SK-N-SH (cell line): ENCODE results near the gene YJEFN3. TPM values are rescaled to one million over a fixed set of nuclear protein-coding genes. Genes with fewer than 3 reads are reported as not detected.

ENCODE experiments used
- CTCF ChIA-PET: fragments of 300-600, 350-600 bp; formaldehyde crosslinking; extraction: SDS; loops from one replicate; lab custom pipeline; 2021; lab: Yijun Ruan, JAX
- POLR2A ChIA-PET: fragments of 350-600 bp; sonication (Branson Sonifier 250); formaldehyde crosslinking; extraction: SDS; loops from one replicate; lab custom pipeline; 2020; ENCODE audit warnings: antibody characterized with exemption, inconsistent platforms; lab: Yijun Ruan, JAX
- DNase-seq: peaks from one replicate; pipeline ENCODE4 v3.0.0; 2012
- H2AFZ ChIP-seq: fragments of 200-600 bp; sonication (generic); 2 replicates; pipeline ENCODE4 v1.8.1; 2016; ENCODE audit warnings: antibody characterized with exemption, mild to moderate bottlenecking, low read depth
- H3F3A ChIP-seq: fragments of 200-600 bp; sonication (generic); replicated peaks from 2 replicates; pipeline ENCODE3; 2016; ENCODE audit warnings: antibody characterized with exemption, mild to moderate bottlenecking; ENCODE audit not compliant: insufficient read depth
- H3K27ac ChIP-seq, 2 experiments: fragments of 200-500 bp in 1 of 2; fragments of 200-600 bp in 1 of 2; sonication (Bioruptor generic) in 1 of 2; sonication (generic), shearing (Covaris generic) in 1 of 2; 2 replicates each; pipeline versions ENCODE4 v1.5.1 to v1.6.1; 2014 to 2016; ENCODE audit warnings: low read depth in 2 of 2, inconsistent platforms in 1 of 2, low read length in 1 of 2, mild to moderate bottlenecking in 1 of 2, mixed read lengths in 1 of 2
- H3K27me3 ChIP-seq: fragments of 200-600 bp; sonication (generic), shearing (Covaris generic); 2 replicates; pipeline ENCODE4 v1.6.1; 2016; ENCODE audit warnings: mixed run types; ENCODE audit not compliant: insufficient read depth
- H3K36me3 ChIP-seq, 2 experiments: fragments of 200-500 bp in 1 of 2; fragments of 200-600 bp in 1 of 2; sonication (Bioruptor generic) in 1 of 2; sonication (generic) in 1 of 2; replicated peaks in 1 of 2; 2 replicates each; pipeline versions ENCODE3 to v1.5.1; 2014 to 2016; ENCODE audit warnings: low read length in 1 of 2, mild to moderate bottlenecking in 1 of 2; ENCODE audit not compliant: insufficient read depth in 2 of 2, control insufficient read depth in 1 of 2
- H3K4me1 ChIP-seq, 2 experiments: fragments of 200-500 bp in 1 of 2; fragments of 200-600 bp in 1 of 2; sonication (Bioruptor generic) in 1 of 2; sonication (generic), shearing (Covaris generic) in 1 of 2; 2 replicates each; pipeline versions ENCODE4 v1.5.1 to v1.6.1; 2014 to 2016; ENCODE audit warnings: low read depth in 1 of 2, low read length in 1 of 2, mixed run types in 1 of 2; ENCODE audit not compliant: insufficient read depth in 2 of 2, control insufficient read depth in 1 of 2
- H3K4me2 ChIP-seq: fragments of 200-600 bp; sonication (generic), shearing (Covaris generic); 2 replicates; pipeline ENCODE4 v1.6.1; 2017; ENCODE audit warnings: mixed run types
- H3K4me3 ChIP-seq, 2 experiments: fragments of 200-500 bp in 1 of 2; fragments of 200-600 bp in 1 of 2; sonication (Bioruptor generic) in 1 of 2; sonication (generic), shearing (Covaris generic) in 1 of 2; 2 replicates each; pipeline versions ENCODE4 v1.5.1 to v1.8.1; 2014 to 2016; ENCODE audit warnings: low read depth in 2 of 2, inconsistent platforms in 1 of 2, low read length in 1 of 2, mild to moderate bottlenecking in 1 of 2, mixed read lengths in 1 of 2, moderate library complexity in 1 of 2
- H3K79me2 ChIP-seq: fragments of 200-600 bp; sonication (generic); 2 replicates; pipeline ENCODE4 v1.8.1; 2017; ENCODE audit warnings: mild to moderate bottlenecking; ENCODE audit not compliant: insufficient read depth
- H3K9ac ChIP-seq: fragments of 200-600 bp; sonication (generic); 2 replicates; pipeline ENCODE4 v1.6.1; 2017; ENCODE audit warnings: mixed run types
- H3K9me2 ChIP-seq: fragments of 200-600 bp; sonication (generic); 2 replicates; pipeline ENCODE4 v1.6.1; 2017; ENCODE audit warnings: mixed run types
- H3K9me3 ChIP-seq: fragments of 200-600 bp; sonication (generic); 2 replicates; pipeline ENCODE4 v1.6.1; 2017; ENCODE audit warnings: mixed run types, mild to moderate bottlenecking, moderate library complexity
- H4K20me1 ChIP-seq: fragments of 200-600 bp; sonication (generic); 2 replicates; pipeline ENCODE4 v1.6.1; 2017; ENCODE audit warnings: mild to moderate bottlenecking, mixed run types; ENCODE audit not compliant: insufficient read depth
- CHD2 ChIP-seq: fragments of 150-350 bp; IDR thresholded peaks from 2 replicates; pipeline ENCODE4 v1.6.1; 2018; ENCODE audit warnings: low read length; ENCODE audit not compliant: partially characterized antibody
- FOXJ3 ChIP-seq: sonication (generic); formaldehyde crosslinking; IDR thresholded peaks from 2 replicates; pipeline ENCODE4 v1.5.1; 2020; ENCODE audit warnings: mild to moderate bottlenecking, missing genetic modification reagents
- GATA2 ChIP-seq: sonication (generic); formaldehyde crosslinking; IDR thresholded peaks from 2 replicates; pipeline ENCODE4 v1.5.0; 2020; ENCODE audit warnings: mild to moderate bottlenecking, missing genetic modification reagents
- MEF2A ChIP-seq: IDR thresholded peaks from 2 replicates; pipeline ENCODE4 v1.4.0; 2012; ENCODE audit warnings: low read depth, borderline replicate concordance
- MXI1 ChIP-seq: IDR thresholded peaks from 2 replicates; pipeline ENCODE4 v1.6.1; 2012; ENCODE audit warnings: mild to moderate bottlenecking, low read depth, low read length, improper control_type of control experiment
- NRF1 ChIP-seq: IDR thresholded peaks from 2 replicates; pipeline ENCODE4 v1.6.1; 2012; ENCODE audit warnings: low read depth, mild to moderate bottlenecking, low read length
- RFX5 ChIP-seq: IDR thresholded peaks from 2 replicates; pipeline ENCODE4 v1.6.1; 2012; ENCODE audit warnings: mild to moderate bottlenecking, improper control_type of control experiment, low read length
- RXRA ChIP-seq: IDR thresholded peaks from 2 replicates; pipeline ENCODE4 v1.4.0; 2012; ENCODE audit warnings: low read depth, mild to moderate bottlenecking, borderline replicate concordance
- SIN3A ChIP-seq: IDR thresholded peaks from 2 replicates; pipeline ENCODE4 v1.6.1; 2012; ENCODE audit warnings: low read depth, mild to moderate bottlenecking, low read length, moderate library complexity, borderline replicate concordance
- SMC3 ChIP-seq: IDR thresholded peaks from 2 replicates; pipeline ENCODE4 v1.6.1; 2012; ENCODE audit warnings: low read depth, low read length, improper control_type of control experiment
- TAF1 ChIP-seq: IDR thresholded peaks from 2 replicates; pipeline ENCODE4 v1.6.1; 2012; ENCODE audit warnings: low read depth, mild to moderate bottlenecking, low read length, moderate library complexity, borderline replicate concordance
- TCF12 ChIP-seq: IDR thresholded peaks from 2 replicates; pipeline ENCODE4 v1.4.0; 2012
- TEAD4 ChIP-seq: IDR thresholded peaks from 2 replicates; pipeline ENCODE4 v1.4.0; 2012; ENCODE audit warnings: mild to moderate bottlenecking, borderline replicate concordance; ENCODE audit not compliant: insufficient read depth
- WGBS: methylation state at CpG from one replicate; pipeline ENCODE4 v1.1.6; 2017; ENCODE audit warnings: low lambda C conversion rate; 5-methylcytosine and 5-hydroxymethylcytosine counted together
- polyA plus RNA-seq, 3 experiments: library from polyadenylated mRNA; depleted of rRNA; stranded (reverse); fragments of >200 nt; gene quantifications; 2 replicates each; pipeline ENCODE4 v1.2.3, GENCODE V29; 2012
- TF ChIP-seq, protein P1 (sequence below): IDR thresholded peaks from 2 replicates; pipeline ENCODE4; 2012
- TF ChIP-seq, protein P2 (sequence below): IDR thresholded peaks from 2 replicates; pipeline ENCODE4 v1.6.1; 2012; ENCODE audit warnings: mild to moderate bottlenecking, low read depth, low read length, moderate library complexity
- TF ChIP-seq, protein P3 (sequence below): fragments of 200-600 bp; sonication (generic); IDR thresholded peaks from 2 replicates; pipeline ENCODE4 v1.6.1; 2017; ENCODE audit warnings: antibody characterized with exemption, mild to moderate bottlenecking, moderate library complexity
- TF ChIP-seq, protein P4 (sequence below): fragments of 150-350 bp; IDR thresholded peaks from 2 replicates; pipeline ENCODE4 v1.6.1; 2017; ENCODE audit warnings: antibody characterized with exemption, low read length, low read depth, borderline replicate concordance
- TF ChIP-seq, protein P5 (sequence below): IDR thresholded peaks from 2 replicates; pipeline ENCODE4 v1.4.0; 2012; ENCODE audit warnings: low read depth, borderline replicate concordance
- TF ChIP-seq, protein P6 (sequence below): IDR thresholded peaks from 2 replicates; pipeline ENCODE4 v1.4.0; 2012; ENCODE audit warnings: low read depth

YJEFN3 gene
- polyA plus RNA-seq, 1 of the 3 experiments (the other 2 are of a cell fraction), result 7.2 TPM

DNA sequence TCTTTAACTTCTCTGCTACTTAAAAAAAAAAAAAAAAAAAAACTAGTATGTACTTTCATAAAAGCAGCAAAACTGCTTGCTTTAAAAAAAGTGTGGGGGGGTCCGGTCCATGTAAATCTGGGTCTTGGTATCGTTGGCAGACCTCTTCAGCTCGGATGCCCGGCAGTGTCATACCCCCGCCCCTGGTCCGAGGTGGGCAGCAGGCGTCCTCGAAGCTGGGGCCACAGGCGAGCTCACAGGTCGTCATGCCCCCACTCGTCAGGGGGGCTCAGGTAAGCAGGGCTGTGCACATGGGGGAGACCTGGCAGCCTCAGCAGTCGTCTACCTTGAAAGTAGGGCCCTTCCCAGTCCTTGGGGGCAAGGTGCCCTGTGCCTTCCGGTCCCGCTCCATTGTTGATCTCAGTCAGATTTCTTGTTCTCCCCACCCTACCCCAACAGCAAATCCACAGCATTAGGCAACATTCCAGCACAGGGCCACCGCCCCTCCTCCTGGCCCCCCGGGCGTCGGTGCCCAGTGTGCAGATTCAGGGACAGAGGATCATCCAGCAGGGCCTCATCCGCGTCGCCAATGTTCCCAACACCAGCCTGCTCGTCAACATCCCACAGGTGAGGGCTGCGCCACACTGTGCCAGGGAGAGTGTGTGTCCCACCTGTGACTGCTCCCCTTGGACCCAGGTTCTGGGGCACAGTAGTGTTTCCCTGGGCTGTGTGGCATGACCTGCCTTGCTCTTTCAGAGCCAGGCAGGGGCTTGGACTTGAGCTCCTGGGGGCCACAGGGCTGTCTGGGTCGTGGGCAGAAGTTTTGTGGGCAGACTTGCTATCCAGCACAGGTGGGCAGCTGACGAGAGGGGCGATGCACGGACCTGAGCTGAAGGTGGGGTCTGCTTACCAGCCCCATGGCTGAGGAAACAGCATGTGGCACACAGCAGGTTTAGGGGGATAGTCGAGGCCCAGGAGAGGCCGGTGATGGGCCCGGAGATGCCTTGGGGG lies 32.8 kb upstream of the YJEFN3 start:
- H3K27ac ChIP-seq, result no peak overlapping the region
- CTCF ChIA-PET, result interaction anchor here (1.4 kb wide), 1 partner anchor 132 kb away, joined by 7 read pairs; no protein-coding TSS in a partner anchor

More for the DNA sequence above, 32.8 kb upstream of the YJEFN3 start:
- POLR2A ChIA-PET, result interaction anchor here (0.6 kb wide), 1 partner anchor 32 kb away, joined by 5 read pairs; no protein-coding TSS in a partner anchor
- Histone ChIP-seq H3K4me3 (no peak overlapping the region), H2AFZ (no peak overlapping the region), H4K20me1 (no peaks in the 10 kb centered on the region), H3K79me2 (peaks cover 30% of the 10 kb centered on the region), H3F3A (no peaks in the 10 kb centered on the region), H3K27me3 (no peaks in the 10 kb centered on the region), H3K4me1 (no peaks in the 10 kb centered on the region), H3K9me2 (no peaks in the 10 kb centered on the region), H3K4me2 (no peak overlapping the region), H3K9me3 (no peaks in the 10 kb centered on the region), H3K9ac (no peak overlapping the region), H3K36me3 (peaks cover 4 to 58% of the 10 kb centered on the region in 2 experiments)
- no peak for DNase-seq
- WGBS, result 96% methylated on average over 19 of the region's 30 CpGs
- no peak for TF ChIP-seq FOXJ3 (CRISPR knock-in tag)
- TF ChIP-seq, protein P1, sequence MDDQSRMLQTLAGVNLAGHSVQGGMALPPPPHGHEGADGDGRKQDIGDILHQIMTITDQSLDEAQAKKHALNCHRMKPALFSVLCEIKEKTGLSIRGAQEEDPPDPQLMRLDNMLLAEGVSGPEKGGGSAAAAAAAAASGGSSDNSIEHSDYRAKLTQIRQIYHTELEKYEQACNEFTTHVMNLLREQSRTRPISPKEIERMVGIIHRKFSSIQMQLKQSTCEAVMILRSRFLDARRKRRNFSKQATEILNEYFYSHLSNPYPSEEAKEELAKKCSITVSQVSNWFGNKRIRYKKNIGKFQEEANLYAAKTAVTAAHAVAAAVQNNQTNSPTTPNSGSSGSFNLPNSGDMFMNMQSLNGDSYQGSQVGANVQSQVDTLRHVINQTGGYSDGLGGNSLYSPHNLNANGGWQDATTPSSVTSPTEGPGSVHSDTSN, result no peak
- no peak for TF ChIP-seq TEAD4
- TF ChIP-seq TCF12, result no peak
- no peak for TF ChIP-seq SIN3A
- TF ChIP-seq GATA2, result no peak
- TF ChIP-seq RXRA, result no peak
- TF ChIP-seq, protein P2, sequence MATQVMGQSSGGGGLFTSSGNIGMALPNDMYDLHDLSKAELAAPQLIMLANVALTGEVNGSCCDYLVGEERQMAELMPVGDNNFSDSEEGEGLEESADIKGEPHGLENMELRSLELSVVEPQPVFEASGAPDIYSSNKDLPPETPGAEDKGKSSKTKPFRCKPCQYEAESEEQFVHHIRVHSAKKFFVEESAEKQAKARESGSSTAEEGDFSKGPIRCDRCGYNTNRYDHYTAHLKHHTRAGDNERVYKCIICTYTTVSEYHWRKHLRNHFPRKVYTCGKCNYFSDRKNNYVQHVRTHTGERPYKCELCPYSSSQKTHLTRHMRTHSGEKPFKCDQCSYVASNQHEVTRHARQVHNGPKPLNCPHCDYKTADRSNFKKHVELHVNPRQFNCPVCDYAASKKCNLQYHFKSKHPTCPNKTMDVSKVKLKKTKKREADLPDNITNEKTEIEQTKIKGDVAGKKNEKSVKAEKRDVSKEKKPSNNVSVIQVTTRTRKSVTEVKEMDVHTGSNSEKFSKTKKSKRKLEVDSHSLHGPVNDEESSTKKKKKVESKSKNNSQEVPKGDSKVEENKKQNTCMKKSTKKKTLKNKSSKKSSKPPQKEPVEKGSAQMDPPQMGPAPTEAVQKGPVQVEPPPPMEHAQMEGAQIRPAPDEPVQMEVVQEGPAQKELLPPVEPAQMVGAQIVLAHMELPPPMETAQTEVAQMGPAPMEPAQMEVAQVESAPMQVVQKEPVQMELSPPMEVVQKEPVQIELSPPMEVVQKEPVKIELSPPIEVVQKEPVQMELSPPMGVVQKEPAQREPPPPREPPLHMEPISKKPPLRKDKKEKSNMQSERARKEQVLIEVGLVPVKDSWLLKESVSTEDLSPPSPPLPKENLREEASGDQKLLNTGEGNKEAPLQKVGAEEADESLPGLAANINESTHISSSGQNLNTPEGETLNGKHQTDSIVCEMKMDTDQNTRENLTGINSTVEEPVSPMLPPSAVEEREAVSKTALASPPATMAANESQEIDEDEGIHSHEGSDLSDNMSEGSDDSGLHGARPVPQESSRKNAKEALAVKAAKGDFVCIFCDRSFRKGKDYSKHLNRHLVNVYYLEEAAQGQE, result no peak
- TF ChIP-seq MXI1, result no peak
- TF ChIP-seq, protein P3, sequence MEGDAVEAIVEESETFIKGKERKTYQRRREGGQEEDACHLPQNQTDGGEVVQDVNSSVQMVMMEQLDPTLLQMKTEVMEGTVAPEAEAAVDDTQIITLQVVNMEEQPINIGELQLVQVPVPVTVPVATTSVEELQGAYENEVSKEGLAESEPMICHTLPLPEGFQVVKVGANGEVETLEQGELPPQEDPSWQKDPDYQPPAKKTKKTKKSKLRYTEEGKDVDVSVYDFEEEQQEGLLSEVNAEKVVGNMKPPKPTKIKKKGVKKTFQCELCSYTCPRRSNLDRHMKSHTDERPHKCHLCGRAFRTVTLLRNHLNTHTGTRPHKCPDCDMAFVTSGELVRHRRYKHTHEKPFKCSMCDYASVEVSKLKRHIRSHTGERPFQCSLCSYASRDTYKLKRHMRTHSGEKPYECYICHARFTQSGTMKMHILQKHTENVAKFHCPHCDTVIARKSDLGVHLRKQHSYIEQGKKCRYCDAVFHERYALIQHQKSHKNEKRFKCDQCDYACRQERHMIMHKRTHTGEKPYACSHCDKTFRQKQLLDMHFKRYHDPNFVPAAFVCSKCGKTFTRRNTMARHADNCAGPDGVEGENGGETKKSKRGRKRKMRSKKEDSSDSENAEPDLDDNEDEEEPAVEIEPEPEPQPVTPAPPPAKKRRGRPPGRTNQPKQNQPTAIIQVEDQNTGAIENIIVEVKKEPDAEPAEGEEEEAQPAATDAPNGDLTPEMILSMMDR, result no peak
- TF ChIP-seq RFX5, result no peak
- TF ChIP-seq, protein P4, sequence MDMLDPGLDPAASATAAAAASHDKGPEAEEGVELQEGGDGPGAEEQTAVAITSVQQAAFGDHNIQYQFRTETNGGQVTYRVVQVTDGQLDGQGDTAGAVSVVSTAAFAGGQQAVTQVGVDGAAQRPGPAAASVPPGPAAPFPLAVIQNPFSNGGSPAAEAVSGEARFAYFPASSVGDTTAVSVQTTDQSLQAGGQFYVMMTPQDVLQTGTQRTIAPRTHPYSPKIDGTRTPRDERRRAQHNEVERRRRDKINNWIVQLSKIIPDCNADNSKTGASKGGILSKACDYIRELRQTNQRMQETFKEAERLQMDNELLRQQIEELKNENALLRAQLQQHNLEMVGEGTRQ, result no peak
- no peak for TF ChIP-seq TAF1
- TF ChIP-seq MEF2A, result no peak
- TF ChIP-seq, protein P5, sequence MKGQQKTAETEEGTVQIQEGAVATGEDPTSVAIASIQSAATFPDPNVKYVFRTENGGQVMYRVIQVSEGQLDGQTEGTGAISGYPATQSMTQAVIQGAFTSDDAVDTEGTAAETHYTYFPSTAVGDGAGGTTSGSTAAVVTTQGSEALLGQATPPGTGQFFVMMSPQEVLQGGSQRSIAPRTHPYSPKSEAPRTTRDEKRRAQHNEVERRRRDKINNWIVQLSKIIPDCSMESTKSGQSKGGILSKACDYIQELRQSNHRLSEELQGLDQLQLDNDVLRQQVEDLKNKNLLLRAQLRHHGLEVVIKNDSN, result no peak
- TF ChIP-seq SMC3, result no peak
- TF ChIP-seq NRF1, result no peak
- TF ChIP-seq, protein P6, sequence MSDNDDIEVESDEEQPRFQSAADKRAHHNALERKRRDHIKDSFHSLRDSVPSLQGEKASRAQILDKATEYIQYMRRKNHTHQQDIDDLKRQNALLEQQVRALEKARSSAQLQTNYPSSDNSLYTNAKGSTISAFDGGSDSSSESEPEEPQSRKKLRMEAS, result no peak
- TF ChIP-seq CHD2, result no peak
